GM23338 (cell line): ENCODE measurements around the gene TBC1D16. TPM values are rescaled to one million over a fixed set of nuclear protein-coding genes. Genes with fewer than 3 reads are reported as not detected.

Source experiments
- ATAC-seq: fragments of 200-7000 bp; cut with Tn5 transposase; 3 replicates; pipeline ENCODE4 v1.9.1; 2020
- DNase-seq: peaks from one replicate; pipeline ENCODE4 v3.0.0-alpha.2; 2015; ENCODE audit warnings: low spot score
- H2AFZ ChIP-seq: fragments of 200-600 bp; sonication (generic); 2 replicates; pipeline ENCODE4 v1.8.0; 2016; ENCODE audit warnings: antibody characterized with exemption, mild to moderate bottlenecking, moderate library complexity
- H3F3A ChIP-seq: fragments of 200-600 bp; sonication (generic); replicated peaks from 2 replicates; pipeline ENCODE4 v1.8.0; 2017; ENCODE audit warnings: antibody characterized with exemption, mixed run types, low read depth
- H3K27ac ChIP-seq: fragments of 200-600 bp; sonication (generic); 2 replicates; pipeline ENCODE4 v1.6.1; 2016; ENCODE audit warnings: low read depth
- H3K27me3 ChIP-seq: fragments of 200-600 bp; sonication (generic); 2 replicates; pipeline ENCODE4 v1.8.0; 2016; ENCODE audit warnings: mild to moderate bottlenecking, mixed run types, moderate library complexity; ENCODE audit not compliant: insufficient read depth
- H3K36me3 ChIP-seq: fragments of 200-600 bp; sonication (generic); 2 replicates; pipeline ENCODE4 v1.8.0; 2016; ENCODE audit warnings: mild to moderate bottlenecking; ENCODE audit not compliant: insufficient read depth
- H3K4me1 ChIP-seq: fragments of 200-600 bp; sonication (generic); 2 replicates; pipeline ENCODE4 v1.8.0; 2016; ENCODE audit warnings: mild to moderate bottlenecking, moderate library complexity; ENCODE audit not compliant: insufficient read depth
- H3K4me2 ChIP-seq: fragments of 200-600 bp; sonication (generic); 2 replicates; pipeline ENCODE4 v1.7.1; 2017; ENCODE audit warnings: mixed run types
- H3K4me3 ChIP-seq: fragments of 200-600 bp; sonication (generic); 2 replicates; pipeline ENCODE4 v1.6.1; 2016; ENCODE audit warnings: mixed run types
- H3K79me2 ChIP-seq: fragments of 200-600 bp; sonication (generic); replicated peaks from 2 replicates; pipeline ENCODE4 v1.8.0; 2017; ENCODE audit warnings: mild to moderate bottlenecking; ENCODE audit not compliant: insufficient read depth
- H3K9me2 ChIP-seq: fragments of 200-600 bp; sonication (generic); 2 replicates; pipeline ENCODE4 v1.8.0; 2017; ENCODE audit not compliant: insufficient read depth
- H4K20me1 ChIP-seq: fragments of 200-600 bp; sonication (generic); replicated peaks from 2 replicates; pipeline ENCODE4 v1.8.0; 2017; ENCODE audit warnings: mild to moderate bottlenecking; ENCODE audit not compliant: insufficient read depth
- H3K27ac Mint-ChIP-seq: 2 replicates; pipeline ENCODE4 v1.8.0; 2020; ENCODE audit warnings: inconsistent platforms, mild to moderate bottlenecking, moderate library complexity, mixed read lengths
- H3K27me3 Mint-ChIP-seq: 3 replicates; pipeline ENCODE4 v1.8.0; 2022; ENCODE audit warnings: low read depth, mild to moderate bottlenecking, moderate library complexity, mixed read lengths, inconsistent platforms; ENCODE audit not compliant: insufficient read depth, poor library complexity
- H3K36me3 Mint-ChIP-seq: 3 replicates; pipeline ENCODE4 v1.8.0; 2021; ENCODE audit warnings: low read depth, mild to moderate bottlenecking, inconsistent platforms, moderate library complexity, mixed read lengths
- H3K4me1 Mint-ChIP-seq: 3 replicates; pipeline ENCODE4 v1.8.0; 2020; ENCODE audit warnings: mild to moderate bottlenecking, inconsistent platforms, mixed read lengths
- H3K4me3 Mint-ChIP-seq: 3 replicates; pipeline ENCODE4 v1.8.0; 2021; ENCODE audit warnings: moderate library complexity, mild to moderate bottlenecking, inconsistent platforms, mixed read lengths
- H3K9me3 Mint-ChIP-seq: 3 replicates; pipeline ENCODE4 v1.8.0; 2020; ENCODE audit warnings: moderate library complexity, mild to moderate bottlenecking, inconsistent platforms, mixed read lengths
- CREB1 ChIP-seq: fragments of 250-450 bp; sonication (Bioruptor Pico); IDR thresholded peaks from 2 replicates; pipeline ENCODE4 v1.5.0; 2020; ENCODE audit warnings: low read depth, mild to moderate bottlenecking, moderate library complexity
- EZH2 ChIP-seq: fragments of 200-600 bp; sonication (generic); IDR thresholded peaks from one replicate; pipeline ENCODE4 v1.8.0; 2017; ENCODE audit warnings: antibody characterized with exemption, mild to moderate bottlenecking, low read depth; ENCODE audit not compliant: unreplicated experiment
- EZH2phosphoT487 ChIP-seq: fragments of 200-600 bp; sonication (generic); IDR thresholded peaks from one replicate; pipeline ENCODE4 v1.8.1; 2018; ENCODE audit warnings: antibody characterized with exemption; ENCODE audit not compliant: unreplicated experiment
- JUNB ChIP-seq: IDR thresholded peaks from one replicate; pipeline ENCODE4 v1.6.1; 2016; ENCODE audit warnings: antibody characterized with exemption; ENCODE audit not compliant: unreplicated experiment
- NANOG ChIP-seq: IDR thresholded peaks from 2 replicates; pipeline ENCODE4 v1.6.1; 2016; ENCODE audit warnings: antibody characterized with exemption, borderline replicate concordance
- POLR2AphosphoS5 ChIP-seq: IDR thresholded peaks from 2 replicates; pipeline ENCODE4 v1.6.1; 2016; ENCODE audit warnings: antibody characterized with exemption, low read depth
- STAT1 ChIP-seq: IDR thresholded peaks from one replicate; pipeline ENCODE4 v1.6.1; 2016; ENCODE audit warnings: antibody characterized with exemption; ENCODE audit not compliant: unreplicated experiment
- ZNF114 ChIP-seq: fragments of 250-450 bp; sonication (Bioruptor Pico); IDR thresholded peaks from 2 replicates; pipeline ENCODE4 v1.5.0; 2020; ENCODE audit warnings: mild to moderate bottlenecking, moderate library complexity
- ZNF331 ChIP-seq: fragments of 250-450 bp; sonication (Bioruptor Pico); IDR thresholded peaks from 2 replicates; pipeline ENCODE4 v1.5.0; 2020; ENCODE audit warnings: low read depth, mild to moderate bottlenecking, moderate library complexity
- polyA plus RNA-seq: library from polyadenylated mRNA; unstranded; fragments of >200 nt; fragmentation: Nextera tagmentation; extraction: Ambion mirVana; gene quantifications from 2 replicates; pipeline ENCODE4 v1.2.1, GENCODE V29; 2016
- total RNA-seq: library from RNA; depleted of rRNA; stranded (reverse); fragments of >200 nt; shearing (Covaris generic); gene quantifications from 2 replicates; pipeline ENCODE4 v1.2.3, GENCODE V29; 2014
- TF ChIP-seq, protein P1 (sequence below), 2 experiments: fragments of 200-600 bp in 1 of 2; sonication (generic) in 1 of 2; conservative IDR thresholded peaks; 2 replicates each; pipeline versions ENCODE4 v1.5.1 to v1.6.1; 2016 to 2017; ENCODE audit warnings: antibody characterized with exemption in 2 of 2, low read depth in 2 of 2, mild to moderate bottlenecking in 2 of 2, moderate library complexity in 1 of 2
- TF ChIP-seq, protein P2 (sequence below): fragments of 250-450 bp; sonication (Bioruptor Pico); IDR thresholded peaks from 2 replicates; pipeline ENCODE4 v1.5.0; 2020; ENCODE audit warnings: mild to moderate bottlenecking, moderate library complexity
- TF ChIP-seq, protein P3 (sequence below): IDR thresholded peaks from 2 replicates; pipeline ENCODE4 v1.6.1; 2016; ENCODE audit warnings: antibody characterized with exemption
- TF ChIP-seq, protein P4 (sequence below): IDR thresholded peaks from one replicate; pipeline ENCODE4 v1.6.1; 2018; ENCODE audit warnings: antibody characterized with exemption; ENCODE audit not compliant: unreplicated experiment

Gene TBC1D16
- total and polyA plus RNA-seq, 2 experiments from 2014 or later = 16.7 to 104 TPM

GRCh38 chr17:80047176-80047575, 11.5 kb upstream of the TBC1D16 start:
- Histone ChIP-seq H3K4me1 (no peaks in the 10 kb centered on the region), H3K4me3 (no peak overlapping the region), H4K20me1 (no peaks in the 10 kb centered on the region), H3K36me3 (0 out of 2 replicates have a peak, but pooled peaks cover 6% of the 10 kb centered on the region), H3K4me2 (no peak overlapping the region), H3F3A (no peaks in the 10 kb centered on the region), H3K27ac (no peak overlapping the region), H2AFZ (no peak overlapping the region), H3K79me2 (no peaks in the 10 kb centered on the region), H3K9me2 (no peaks in the 10 kb centered on the region), H3K27me3 (no peaks in the 10 kb centered on the region)
- ATAC-seq = no peak
- H3K4me3 Mint-ChIP-seq = no peak overlapping the region
- H3K27me3 Mint-ChIP-seq = peaks cover 11% of the 10 kb centered on the region
- H3K4me1 Mint-ChIP-seq = peaks cover 4% of the 10 kb centered on the region; the same call in 2 of the 3 replicates
- peaks cover 32% of the 10 kb centered on the region for H3K36me3 Mint-ChIP-seq
- H3K27ac Mint-ChIP-seq = no peak overlapping the region
- peaks cover 5% of the 10 kb centered on the region; the same call in 2 of the 3 replicates for H3K9me3 Mint-ChIP-seq
- no peak for TF ChIP-seq ZNF114 (CRISPR knock-in tag)
- no peak for TF ChIP-seq EZH2
- no peak for TF ChIP-seq CREB1 (CRISPR knock-in tag)
- no peak for TF ChIP-seq EZH2phosphoT487
- TF ChIP-seq, protein P1, sequence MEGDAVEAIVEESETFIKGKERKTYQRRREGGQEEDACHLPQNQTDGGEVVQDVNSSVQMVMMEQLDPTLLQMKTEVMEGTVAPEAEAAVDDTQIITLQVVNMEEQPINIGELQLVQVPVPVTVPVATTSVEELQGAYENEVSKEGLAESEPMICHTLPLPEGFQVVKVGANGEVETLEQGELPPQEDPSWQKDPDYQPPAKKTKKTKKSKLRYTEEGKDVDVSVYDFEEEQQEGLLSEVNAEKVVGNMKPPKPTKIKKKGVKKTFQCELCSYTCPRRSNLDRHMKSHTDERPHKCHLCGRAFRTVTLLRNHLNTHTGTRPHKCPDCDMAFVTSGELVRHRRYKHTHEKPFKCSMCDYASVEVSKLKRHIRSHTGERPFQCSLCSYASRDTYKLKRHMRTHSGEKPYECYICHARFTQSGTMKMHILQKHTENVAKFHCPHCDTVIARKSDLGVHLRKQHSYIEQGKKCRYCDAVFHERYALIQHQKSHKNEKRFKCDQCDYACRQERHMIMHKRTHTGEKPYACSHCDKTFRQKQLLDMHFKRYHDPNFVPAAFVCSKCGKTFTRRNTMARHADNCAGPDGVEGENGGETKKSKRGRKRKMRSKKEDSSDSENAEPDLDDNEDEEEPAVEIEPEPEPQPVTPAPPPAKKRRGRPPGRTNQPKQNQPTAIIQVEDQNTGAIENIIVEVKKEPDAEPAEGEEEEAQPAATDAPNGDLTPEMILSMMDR (conservative IDR thresholded peaks at IDR 0.05; ENCODE audit: low read depth in 2 of 2) = no peak
- TF ChIP-seq ZNF331 (CRISPR knock-in tag) = no peak
- no peak for TF ChIP-seq POLR2AphosphoS5
- no peak for TF ChIP-seq STAT1
- TF ChIP-seq, protein P2, sequence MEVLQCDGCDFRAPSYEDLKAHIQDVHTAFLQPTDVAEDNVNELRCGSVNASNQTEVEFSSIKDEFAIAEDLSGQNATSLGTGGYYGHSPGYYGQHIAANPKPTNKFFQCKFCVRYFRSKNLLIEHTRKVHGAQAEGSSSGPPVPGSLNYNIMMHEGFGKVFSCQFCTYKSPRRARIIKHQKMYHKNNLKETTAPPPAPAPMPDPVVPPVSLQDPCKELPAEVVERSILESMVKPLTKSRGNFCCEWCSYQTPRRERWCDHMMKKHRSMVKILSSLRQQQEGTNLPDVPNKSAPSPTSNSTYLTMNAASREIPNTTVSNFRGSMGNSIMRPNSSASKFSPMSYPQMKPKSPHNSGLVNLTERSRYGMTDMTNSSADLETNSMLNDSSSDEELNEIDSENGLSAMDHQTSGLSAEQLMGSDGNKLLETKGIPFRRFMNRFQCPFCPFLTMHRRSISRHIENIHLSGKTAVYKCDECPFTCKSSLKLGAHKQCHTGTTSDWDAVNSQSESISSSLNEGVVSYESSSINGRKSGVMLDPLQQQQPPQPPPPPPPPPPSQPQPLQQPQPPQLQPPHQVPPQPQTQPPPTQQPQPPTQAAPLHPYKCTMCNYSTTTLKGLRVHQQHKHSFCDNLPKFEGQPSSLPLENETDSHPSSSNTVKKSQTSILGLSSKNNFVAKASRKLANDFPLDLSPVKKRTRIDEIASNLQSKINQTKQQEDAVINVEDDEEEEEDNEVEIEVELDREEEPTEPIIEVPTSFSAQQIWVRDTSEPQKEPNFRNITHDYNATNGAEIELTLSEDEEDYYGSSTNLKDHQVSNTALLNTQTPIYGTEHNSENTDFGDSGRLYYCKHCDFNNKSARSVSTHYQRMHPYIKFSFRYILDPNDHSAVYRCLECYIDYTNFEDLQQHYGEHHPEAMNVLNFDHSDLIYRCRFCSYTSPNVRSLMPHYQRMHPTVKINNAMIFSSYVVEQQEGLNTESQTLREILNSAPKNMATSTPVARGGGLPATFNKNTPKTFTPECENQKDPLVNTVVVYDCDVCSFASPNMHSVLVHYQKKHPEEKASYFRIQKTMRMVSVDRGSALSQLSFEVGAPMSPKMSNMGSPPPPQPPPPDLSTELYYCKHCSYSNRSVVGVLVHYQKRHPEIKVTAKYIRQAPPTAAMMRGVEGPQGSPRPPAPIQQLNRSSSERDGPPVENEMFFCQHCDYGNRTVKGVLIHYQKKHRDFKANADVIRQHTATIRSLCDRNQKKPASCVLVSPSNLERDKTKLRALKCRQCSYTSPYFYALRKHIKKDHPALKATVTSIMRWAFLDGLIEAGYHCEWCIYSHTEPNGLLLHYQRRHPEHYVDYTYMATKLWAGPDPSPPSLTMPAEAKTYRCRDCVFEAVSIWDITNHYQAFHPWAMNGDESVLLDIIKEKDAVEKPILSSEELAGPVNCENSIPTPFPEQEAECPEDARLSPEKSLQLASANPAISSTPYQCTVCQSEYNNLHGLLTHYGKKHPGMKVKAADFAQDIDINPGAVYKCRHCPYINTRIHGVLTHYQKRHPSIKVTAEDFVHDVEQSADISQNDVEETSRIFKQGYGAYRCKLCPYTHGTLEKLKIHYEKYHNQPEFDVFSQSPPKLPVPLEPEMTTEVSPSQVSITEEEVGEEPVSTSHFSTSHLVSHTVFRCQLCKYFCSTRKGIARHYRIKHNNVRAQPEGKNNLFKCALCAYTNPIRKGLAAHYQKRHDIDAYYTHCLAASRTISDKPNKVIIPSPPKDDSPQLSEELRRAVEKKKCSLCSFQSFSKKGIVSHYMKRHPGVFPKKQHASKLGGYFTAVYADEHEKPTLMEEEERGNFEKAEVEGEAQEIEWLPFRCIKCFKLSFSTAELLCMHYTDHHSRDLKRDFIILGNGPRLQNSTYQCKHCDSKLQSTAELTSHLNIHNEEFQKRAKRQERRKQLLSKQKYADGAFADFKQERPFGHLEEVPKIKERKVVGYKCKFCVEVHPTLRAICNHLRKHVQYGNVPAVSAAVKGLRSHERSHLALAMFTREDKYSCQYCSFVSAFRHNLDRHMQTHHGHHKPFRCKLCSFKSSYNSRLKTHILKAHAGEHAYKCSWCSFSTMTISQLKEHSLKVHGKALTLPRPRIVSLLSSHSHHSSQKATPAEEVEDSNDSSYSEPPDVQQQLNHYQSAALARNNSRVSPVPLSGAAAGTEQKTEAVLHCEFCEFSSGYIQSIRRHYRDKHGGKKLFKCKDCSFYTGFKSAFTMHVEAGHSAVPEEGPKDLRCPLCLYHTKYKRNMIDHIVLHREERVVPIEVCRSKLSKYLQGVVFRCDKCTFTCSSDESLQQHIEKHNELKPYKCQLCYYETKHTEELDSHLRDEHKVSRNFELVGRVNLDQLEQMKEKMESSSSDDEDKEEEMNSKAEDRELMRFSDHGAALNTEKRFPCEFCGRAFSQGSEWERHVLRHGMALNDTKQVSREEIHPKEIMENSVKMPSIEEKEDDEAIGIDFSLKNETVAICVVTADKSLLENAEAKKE (CRISPR knock-in tag) = no peak
- TF ChIP-seq, protein P3, sequence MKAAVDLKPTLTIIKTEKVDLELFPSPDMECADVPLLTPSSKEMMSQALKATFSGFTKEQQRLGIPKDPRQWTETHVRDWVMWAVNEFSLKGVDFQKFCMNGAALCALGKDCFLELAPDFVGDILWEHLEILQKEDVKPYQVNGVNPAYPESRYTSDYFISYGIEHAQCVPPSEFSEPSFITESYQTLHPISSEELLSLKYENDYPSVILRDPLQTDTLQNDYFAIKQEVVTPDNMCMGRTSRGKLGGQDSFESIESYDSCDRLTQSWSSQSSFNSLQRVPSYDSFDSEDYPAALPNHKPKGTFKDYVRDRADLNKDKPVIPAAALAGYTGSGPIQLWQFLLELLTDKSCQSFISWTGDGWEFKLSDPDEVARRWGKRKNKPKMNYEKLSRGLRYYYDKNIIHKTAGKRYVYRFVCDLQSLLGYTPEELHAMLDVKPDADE = no peak
- TF ChIP-seq JUNB = no peak
- no peak for TF ChIP-seq NANOG
- TF ChIP-seq, protein P4, sequence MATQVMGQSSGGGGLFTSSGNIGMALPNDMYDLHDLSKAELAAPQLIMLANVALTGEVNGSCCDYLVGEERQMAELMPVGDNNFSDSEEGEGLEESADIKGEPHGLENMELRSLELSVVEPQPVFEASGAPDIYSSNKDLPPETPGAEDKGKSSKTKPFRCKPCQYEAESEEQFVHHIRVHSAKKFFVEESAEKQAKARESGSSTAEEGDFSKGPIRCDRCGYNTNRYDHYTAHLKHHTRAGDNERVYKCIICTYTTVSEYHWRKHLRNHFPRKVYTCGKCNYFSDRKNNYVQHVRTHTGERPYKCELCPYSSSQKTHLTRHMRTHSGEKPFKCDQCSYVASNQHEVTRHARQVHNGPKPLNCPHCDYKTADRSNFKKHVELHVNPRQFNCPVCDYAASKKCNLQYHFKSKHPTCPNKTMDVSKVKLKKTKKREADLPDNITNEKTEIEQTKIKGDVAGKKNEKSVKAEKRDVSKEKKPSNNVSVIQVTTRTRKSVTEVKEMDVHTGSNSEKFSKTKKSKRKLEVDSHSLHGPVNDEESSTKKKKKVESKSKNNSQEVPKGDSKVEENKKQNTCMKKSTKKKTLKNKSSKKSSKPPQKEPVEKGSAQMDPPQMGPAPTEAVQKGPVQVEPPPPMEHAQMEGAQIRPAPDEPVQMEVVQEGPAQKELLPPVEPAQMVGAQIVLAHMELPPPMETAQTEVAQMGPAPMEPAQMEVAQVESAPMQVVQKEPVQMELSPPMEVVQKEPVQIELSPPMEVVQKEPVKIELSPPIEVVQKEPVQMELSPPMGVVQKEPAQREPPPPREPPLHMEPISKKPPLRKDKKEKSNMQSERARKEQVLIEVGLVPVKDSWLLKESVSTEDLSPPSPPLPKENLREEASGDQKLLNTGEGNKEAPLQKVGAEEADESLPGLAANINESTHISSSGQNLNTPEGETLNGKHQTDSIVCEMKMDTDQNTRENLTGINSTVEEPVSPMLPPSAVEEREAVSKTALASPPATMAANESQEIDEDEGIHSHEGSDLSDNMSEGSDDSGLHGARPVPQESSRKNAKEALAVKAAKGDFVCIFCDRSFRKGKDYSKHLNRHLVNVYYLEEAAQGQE = no peak
- DNase-seq = no peak
